HG03066 (cell line): ENCODE measurements around the gene DNAH12.

Experiments
- ATAC-seq: cut with Tn5 transposase; IDR thresholded peaks from one replicate; pipeline ENCODE4 v1.9.1; 2021; ENCODE audit warnings: low read depth; ENCODE audit not compliant: unreplicated experiment

DNAH12 gene

GRCh38 chr3:57244946-57245345, 299.2 kb downstream of the DNAH12 start:
- ATAC-seq: no peak
